Ramos (cell line): ENCODE measurements around the gene QSER1.

Source experiments
- in situ Hi-C: fragments of 300-500 bp; cut with MboI; formaldehyde crosslinking; loops from one replicate; pipeline ENCODE4 v1.14.3; 2022; ENCODE audit warnings: low sequenced_read_pairs; ENCODE audit not compliant: unreplicated experiment

Gene QSER1

GRCh38 chr11:32985600-32985999 lies 93.0 kb downstream of the QSER1 start:
- in situ Hi-C loops, result no loop called here

GRCh38 chr11:32987851-32988250 lies 95.2 kb downstream of the QSER1 start:
- in situ Hi-C loops, result no loop called here

- in situ Hi-C loops, result no loop called here
These were observed 97.9 kb downstream of the QSER1 start for GRCh38 chr11:32990481-32990880.

- in situ Hi-C loops, result no loop called here
These were observed 98.8 kb downstream of the QSER1 start for GRCh38 chr11:32991427-32991826.

- in situ Hi-C loops, result no loop called here
These were observed 99.3 kb downstream of the QSER1 start for GRCh38 chr11:32991898-32992297.

GRCh38 chr11:33000181-33000580 lies 107.6 kb downstream of the QSER1 start:
- in situ Hi-C loops, result no loop called here

- in situ Hi-C loops, result no loop called here
These were observed 108.7 kb downstream of the QSER1 start for GRCh38 chr11:33001281-33001680.

GRCh38 chr11:33001751-33002542 lies 109.3 kb downstream of the QSER1 start:
- in situ Hi-C loops, result no loop called here

- in situ Hi-C loops, result no loop called here
These were observed 112.6 kb downstream of the QSER1 start for GRCh38 chr11:33005175-33005574.

GRCh38 chr11:33006010-33006409 lies 113.4 kb downstream of the QSER1 start:
- in situ Hi-C loops, result no loop called here

GRCh38 chr11:33013755-33014154 lies 121.1 kb downstream of the QSER1 start:
- in situ Hi-C loops, result no loop called here

GRCh38 chr11:33015621-33016551 lies 123.3 kb downstream of the QSER1 start, which contains the start of gene DEPDC7:
Gene DEPDC7, plus strand, starts transcription at chr11:33015878. Its CDS starts 78 bp downstream, at chr11:33015956.
- in situ Hi-C loops, result no loop called here

- in situ Hi-C loops, result no loop called here
These were observed 124.0 kb downstream of the QSER1 start for GRCh38 chr11:33016654-33017053.

- in situ Hi-C loops, result no loop called here
These were observed 124.9 kb downstream of the QSER1 start for GRCh38 chr11:33017478-33017877.

- in situ Hi-C loops, result no loop called here
These were observed 125.4 kb downstream of the QSER1 start for GRCh38 chr11:33017965-33018364.

- in situ Hi-C loops, result no loop called here
These were observed 126.2 kb downstream of the QSER1 start for GRCh38 chr11:33018840-33019239.

- in situ Hi-C loops, result no loop called here
These were observed 128.9 kb downstream of the QSER1 start for GRCh38 chr11:33021501-33021900.

- in situ Hi-C loops, result no loop called here
These were observed 129.3 kb downstream of the QSER1 start for GRCh38 chr11:33021937-33022336.

GRCh38 chr11:33025339-33025722 lies 132.7 kb downstream of the QSER1 start:
- in situ Hi-C loops, result no loop called here

GRCh38 chr11:33027233-33027632 lies 134.6 kb downstream of the QSER1 start:
- in situ Hi-C loops, result no loop called here

GRCh38 chr11:33027846-33028536 lies 135.4 kb downstream of the QSER1 start:
- in situ Hi-C loops, result no loop called here
